Upper lobe of left lung (tissue), 4 donors: ENCODE data around the gene KIAA2012.

Experiments
- CTCF ChIP-seq, 6 experiments: fragments of 450-650 bp in 4 of 6; fragments of 200-600 bp in 2 of 6; sonication (generic) in 2 of 6; IDR thresholded peaks; one replicate each; pipeline ENCODE4 v1.5.1; 2016 to 2019; ENCODE audit warnings: antibody characterized with exemption in 6 of 6
- POLR2A ChIP-seq, 4 donors: fragments of 450-650 bp; IDR thresholded peaks; one replicate each; pipeline ENCODE4 v1.5.1; 2016 to 2017; ENCODE audit warnings: antibody characterized with exemption in 4 of 4, mild to moderate bottlenecking in 2 of 4

DNA sequence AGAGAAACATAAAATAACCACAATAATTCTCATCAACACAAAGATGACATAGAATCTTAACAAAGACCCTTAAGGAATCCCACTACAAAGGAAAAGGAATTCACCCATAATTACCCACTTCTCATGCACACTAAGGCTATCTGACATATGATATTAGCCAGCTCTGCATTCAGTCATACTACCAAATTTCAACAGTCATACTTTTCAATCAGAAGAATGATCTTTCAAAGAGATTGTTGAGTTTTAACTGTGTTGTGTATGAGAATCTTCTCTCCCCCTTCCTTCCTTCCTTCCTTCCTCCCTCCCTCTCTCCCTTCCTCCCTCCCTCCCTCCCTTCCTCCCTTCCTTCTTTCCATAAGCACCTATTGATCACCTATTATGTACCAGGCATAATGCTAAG lies 22.4 kb upstream of the KIAA2012 start:
- TF ChIP-seq CTCF (IDR thresholded peaks at IDR 0.05) (no peak), POLR2A (IDR thresholded peaks at IDR 0.05) (no peak)
